GM12891 (cell line): ENCODE results near the gene PRMT9.

Experiments used
- DNase-seq: peaks from one replicate; pipeline ENCODE4 v3.0.0; 2011; ENCODE audit warnings: low spot score; ENCODE audit not compliant: insufficient read length
- FAIRE-seq: peaks from 2 replicates; lab custom pipeline; 2011; peaks lifted over from hg19 to GRCh38; lab: Jason Lieb, UNC
- PAX5 ChIP-seq: IDR thresholded peaks from 2 replicates; pipeline ENCODE4 v1.6.1; 2011; ENCODE audit warnings: low read length, moderate library complexity, mild to moderate bottlenecking; ENCODE audit not compliant: insufficient read depth, severe bottlenecking
- POLR2A ChIP-seq: IDR thresholded peaks from 2 replicates; pipeline ENCODE4 v1.6.1; 2011; ENCODE audit warnings: low read depth, low read length, control low read depth
- POLR2AphosphoS5 ChIP-seq: IDR thresholded peaks from 2 replicates; pipeline ENCODE4 v1.6.1; 2011; ENCODE audit warnings: low read depth, low read length, control low read depth
- POU2F2 ChIP-seq: IDR thresholded peaks from 2 replicates; pipeline ENCODE4 v1.6.1; 2011; ENCODE audit warnings: low read depth, mild to moderate bottlenecking, control low read depth, low read length, moderate library complexity
- SPI1 ChIP-seq: IDR thresholded peaks from 2 replicates; pipeline ENCODE4 v1.6.1; 2011; ENCODE audit warnings: low read depth, low read length, control low read depth
- TAF1 ChIP-seq: IDR thresholded peaks from 2 replicates; pipeline ENCODE4 v1.6.1; 2011; ENCODE audit warnings: low read depth, low read length, control low read depth

Gene PRMT9

DNA sequence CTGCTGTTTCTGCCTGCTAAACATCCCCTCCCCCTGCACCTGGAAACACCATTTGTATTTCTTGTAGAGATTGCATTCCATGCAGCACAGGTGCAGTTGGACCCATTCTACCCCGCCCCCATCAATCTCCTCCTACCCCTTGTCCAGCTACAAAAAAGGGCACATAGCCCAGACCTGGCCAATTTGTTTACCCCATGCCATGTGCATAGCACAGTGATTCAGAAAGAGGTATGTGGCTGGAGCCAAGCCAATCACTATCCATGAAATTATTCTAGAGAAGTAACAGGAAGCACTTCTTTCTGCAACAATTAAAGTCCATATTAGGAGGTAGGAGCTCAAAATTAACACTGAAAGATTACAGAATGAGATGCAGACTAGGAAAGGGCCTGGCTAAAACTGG lies 87.0 kb downstream of the PRMT9 start:
- no peak for DNase-seq
- no peak for FAIRE-seq
- no peak for TF ChIP-seq PAX5
- TF ChIP-seq SPI1: no peak
- TF ChIP-seq POLR2A: no peak
- TF ChIP-seq POU2F2: no peak
- no peak for TF ChIP-seq POLR2AphosphoS5
- no peak for TF ChIP-seq TAF1

DNA sequence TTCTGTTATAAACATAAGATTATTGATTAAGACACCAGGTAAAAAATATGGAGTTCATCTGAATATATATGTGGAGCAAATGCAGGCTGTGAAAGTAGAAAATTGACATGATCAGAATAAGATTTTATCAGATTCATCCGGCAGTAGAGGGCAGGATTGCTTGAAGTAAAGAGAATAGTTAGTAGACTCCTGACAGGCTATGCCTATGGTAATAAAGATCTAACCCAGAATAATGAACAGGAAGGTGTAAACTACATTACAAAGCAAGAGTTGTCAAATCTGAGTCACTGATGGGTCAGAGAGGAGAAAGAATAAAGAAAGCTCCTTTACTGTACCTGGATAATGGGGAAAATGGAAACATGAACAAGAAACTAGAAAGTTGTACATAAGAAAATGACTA lies 87.6 kb downstream of the PRMT9 start:
- no peak for DNase-seq
- FAIRE-seq: no peak
- TF ChIP-seq POLR2A: no peak
- no peak for TF ChIP-seq PAX5
- no peak for TF ChIP-seq POLR2AphosphoS5
- TF ChIP-seq POU2F2: no peak
- no peak for TF ChIP-seq TAF1

DNA sequence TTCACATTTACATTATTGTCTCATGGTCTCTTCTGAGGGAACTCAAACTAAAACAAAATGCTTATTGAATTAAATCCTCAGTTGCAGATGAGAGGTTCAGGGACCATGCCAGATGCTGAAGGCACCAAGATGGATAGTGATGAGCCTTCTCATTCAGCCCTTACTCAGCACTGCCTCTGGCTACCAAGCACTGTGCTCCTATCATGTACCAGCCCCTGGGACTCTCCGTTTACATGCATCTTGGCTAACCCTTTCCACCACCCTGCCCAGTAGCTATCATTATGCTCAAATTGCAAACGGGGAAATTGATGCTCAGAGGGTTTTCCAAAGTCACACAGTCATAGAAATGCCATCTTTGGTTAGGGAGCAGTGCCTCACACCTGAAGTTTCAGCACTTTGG lies 89.4 kb downstream of the PRMT9 start:
- TF ChIP-seq SPI1: no peak
- TF ChIP-seq TAF1: no peak
- no peak for TF ChIP-seq POU2F2
- TF ChIP-seq PAX5: no peak
- no peak for TF ChIP-seq POLR2AphosphoS5
- TF ChIP-seq POLR2A: no peak
- FAIRE-seq: no peak

DNA sequence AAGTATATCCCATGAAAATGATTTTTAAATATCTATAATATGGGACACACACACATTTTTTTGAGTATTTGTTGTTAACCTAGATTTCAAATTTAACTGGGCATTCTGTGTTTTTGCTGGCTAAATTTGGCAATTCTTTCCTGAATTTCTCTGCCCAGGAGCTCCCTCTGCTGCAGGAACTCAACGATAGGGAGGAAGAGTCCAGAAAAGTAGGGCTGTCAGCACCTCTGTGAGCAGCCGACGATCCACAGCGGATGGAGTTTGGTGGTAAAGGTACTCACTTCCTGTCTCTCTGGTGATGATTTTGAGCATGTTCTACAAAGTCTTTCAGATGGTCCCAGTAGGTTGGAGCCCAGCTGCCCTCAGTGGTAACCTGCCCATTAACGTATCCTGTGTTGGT lies 89.9 kb downstream of the PRMT9 start:
- no peak for FAIRE-seq
- TF ChIP-seq POU2F2: no peak

More for the DNA sequence above, 89.4 kb downstream of the PRMT9 start:
- DNase-seq: no peak

DNA sequence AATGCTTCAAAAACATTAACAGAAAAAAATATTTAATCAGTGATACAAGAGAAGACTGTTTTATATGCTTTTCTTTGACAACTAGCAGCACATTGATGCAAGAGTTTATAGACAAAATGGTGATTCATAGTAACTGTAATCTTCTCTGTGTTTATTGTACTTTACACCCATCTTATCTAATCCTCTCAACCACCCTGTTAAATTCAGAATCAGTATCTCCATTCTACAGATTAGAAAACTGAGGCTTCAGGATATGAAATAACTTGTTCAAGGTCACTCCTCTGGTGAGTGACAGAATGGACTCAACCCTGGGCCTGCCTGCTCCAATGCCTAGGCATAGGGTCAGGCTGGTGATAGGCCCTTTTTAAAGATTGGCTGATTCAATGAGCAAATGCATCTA lies 92.9 kb downstream of the PRMT9 start:
- no peak for DNase-seq
- TF ChIP-seq POLR2AphosphoS5: no peak
- TF ChIP-seq POLR2A: no peak
- TF ChIP-seq SPI1: no peak
- TF ChIP-seq PAX5: no peak
- TF ChIP-seq TAF1: no peak
- no peak for TF ChIP-seq POU2F2
- FAIRE-seq: no peak

More for the DNA sequence above, 89.9 kb downstream of the PRMT9 start:
- DNase-seq: no peak

DNA sequence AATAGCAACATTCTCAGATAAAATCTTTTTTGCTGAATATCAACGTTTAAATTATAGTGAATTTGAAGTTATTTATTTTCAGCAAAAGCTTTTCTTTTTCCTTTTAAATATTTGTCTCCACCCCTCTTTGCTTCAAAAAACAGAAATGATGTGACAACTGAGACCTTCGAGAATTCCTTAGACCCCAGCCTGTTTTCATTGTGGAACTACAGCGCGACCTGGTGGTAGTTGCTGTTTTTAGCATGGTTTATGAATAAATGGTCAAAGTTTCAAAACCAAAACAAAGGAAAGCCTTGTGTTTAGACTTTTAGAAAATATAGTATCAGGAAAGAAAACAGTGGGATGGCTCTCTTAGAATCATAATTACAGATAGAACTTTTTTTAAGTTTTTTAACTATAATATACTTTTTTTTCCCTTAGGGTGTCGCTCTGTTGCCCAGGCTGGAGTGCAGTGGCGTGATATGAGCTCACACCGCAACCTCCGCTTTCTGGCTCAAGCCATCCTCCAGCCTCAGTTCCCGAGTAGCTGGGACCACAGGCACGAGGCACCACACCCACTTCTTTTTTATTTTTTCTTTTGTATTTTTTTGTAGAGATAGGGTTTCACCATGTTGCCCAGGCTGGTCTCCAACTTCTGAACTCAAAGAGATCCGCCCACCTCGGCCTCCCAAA lies 93.6 kb downstream of the PRMT9 start:
- peak; percentile 47 for FAIRE-seq
- peak; percentile 21 for DNase-seq

DNA sequence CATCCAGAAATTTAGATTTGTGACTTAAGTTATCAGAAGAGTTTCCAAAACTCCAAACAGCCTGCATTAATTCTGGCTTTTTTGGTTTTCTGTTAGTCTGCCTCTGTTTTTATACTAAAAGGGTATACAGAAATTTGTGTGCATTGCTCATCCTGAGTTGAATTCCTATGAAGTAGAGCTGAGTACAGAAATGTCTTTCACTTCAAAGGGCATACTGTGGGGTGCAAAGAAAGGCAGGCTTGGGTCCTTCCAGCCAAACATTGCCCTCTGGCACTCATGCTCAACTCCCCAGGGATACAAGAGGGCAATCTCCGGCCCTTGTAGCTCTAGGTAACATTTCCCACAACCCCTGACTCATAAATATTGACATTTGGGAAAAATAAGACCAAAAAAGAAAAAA lies 94.4 kb downstream of the PRMT9 start:
- DNase-seq (no peak), FAIRE-seq (no peak)
- TF ChIP-seq PAX5 (no peak), SPI1 (no peak), POLR2AphosphoS5 (no peak), TAF1 (no peak), POU2F2 (no peak), POLR2A (no peak)

More for the DNA sequence above, 93.6 kb downstream of the PRMT9 start:
- TF ChIP-seq PAX5 (no peak), TAF1 (no peak), SPI1 (no peak), POLR2AphosphoS5 (no peak), POU2F2 (no peak), POLR2A (no peak)
